Keratinocyte (primary cell): Measurements from ENCODE around the gene FBXW5. TPM values are rescaled to one million over a fixed set of nuclear protein-coding genes. Genes with fewer than 3 reads are reported as not detected.

Source experiments
- DNase-seq: peaks from one replicate; pipeline ENCODE4 v3.0.0-alpha.2; 2011; ENCODE audit warnings: low read depth, missing footprints, low spot score
- FAIRE-seq: peaks from 2 replicates; lab custom pipeline; 2011; peaks lifted over from hg19 to GRCh38; lab: Jason Lieb, UNC
- H2AFZ ChIP-seq: 2 replicates; pipeline ENCODE4 v1.6.0; 2012; ENCODE audit warnings: low read length, control low read depth, inconsistent platforms; ENCODE audit not compliant: control insufficient read depth
- H3K27ac ChIP-seq: 2 replicates; pipeline ENCODE4 v1.5.1; 2011; ENCODE audit warnings: low read length; ENCODE audit not compliant: control insufficient read depth, insufficient read depth
- H3K27me3 ChIP-seq: 3 replicates; pipeline ENCODE4 v1.6.0; 2011; ENCODE audit warnings: low read length; ENCODE audit not compliant: control insufficient read depth, insufficient read depth; ENCODE audit errors: extremely low read depth
- H3K36me3 ChIP-seq, 2 experiments: 2 replicates in 1 of 2; 3 replicates in 1 of 2; pipeline ENCODE4 v1.5.1; 2011; ENCODE audit warnings: low read length in 2 of 2, mild to moderate bottlenecking in 1 of 2; ENCODE audit not compliant: control insufficient read depth in 2 of 2, insufficient read depth in 2 of 2; ENCODE audit errors: extremely low read depth in 1 of 2
- H3K4me1 ChIP-seq: 3 replicates; pipeline ENCODE4 v1.5.1; 2011; ENCODE audit warnings: low read length; ENCODE audit not compliant: control insufficient read depth, insufficient read depth; ENCODE audit errors: extremely low read depth
- H3K4me2 ChIP-seq: 3 replicates; pipeline ENCODE4 v1.6.0; 2011; ENCODE audit warnings: low read depth, low read length; ENCODE audit not compliant: control insufficient read depth, insufficient read depth; ENCODE audit errors: extremely low read depth
- H3K4me3 ChIP-seq, 3 experiments: fragments of 200-600 bp in 1 of 3; sonication (generic) in 1 of 3; 2 replicates in 2 of 3; 3 replicates in 1 of 3; pipeline ENCODE4 v1.5.1; 2011 to 2016; ENCODE audit warnings: low read length in 3 of 3, mild to moderate bottlenecking in 3 of 3, control low read depth in 2 of 3, inconsistent platforms in 1 of 3, low read depth in 1 of 3, mixed read lengths in 1 of 3, mixed run types in 1 of 3, moderate library complexity in 1 of 3; ENCODE audit not compliant: control insufficient read depth in 2 of 3, insufficient read depth in 2 of 3; ENCODE audit errors: extremely low read depth in 1 of 3
- H3K79me2 ChIP-seq: 2 replicates; pipeline ENCODE4 v1.6.0; 2012; ENCODE audit warnings: low read length; ENCODE audit not compliant: control insufficient read depth, insufficient read depth
- H3K9ac ChIP-seq: 3 replicates; pipeline ENCODE4 v1.6.0; 2011; ENCODE audit warnings: low read length; ENCODE audit not compliant: control insufficient read depth, insufficient read depth; ENCODE audit errors: extremely low read depth
- H3K9me1 ChIP-seq: 3 replicates; pipeline ENCODE4 v1.6.0; 2011; ENCODE audit warnings: low read length; ENCODE audit not compliant: control insufficient read depth, insufficient read depth; ENCODE audit errors: extremely low read depth
- H3K9me3 ChIP-seq: 2 replicates; pipeline ENCODE4 v1.5.1; 2012; ENCODE audit warnings: low read depth, low read length; ENCODE audit not compliant: control insufficient read depth
- H4K20me1 ChIP-seq: 3 replicates; pipeline ENCODE4 v1.6.0; 2011; ENCODE audit warnings: low read length; ENCODE audit not compliant: control insufficient read depth, insufficient read depth; ENCODE audit errors: extremely low read depth
- CTCF ChIP-seq, 3 experiments: IDR thresholded peaks in 1 of 3; conservative IDR thresholded peaks in 1 of 3; optimal IDR thresholded peaks in 1 of 3; 2 replicates in 2 of 3; 3 replicates in 1 of 3; pipeline versions ENCODE3 to v1.5.1; 2011; ENCODE audit warnings: low read length in 3 of 3, mild to moderate bottlenecking in 3 of 3, moderate library complexity in 2 of 3, control low read depth in 1 of 3, inconsistent platforms in 1 of 3; ENCODE audit not compliant: insufficient read depth in 2 of 3; ENCODE audit errors: extremely low read depth in 1 of 3
- EZH2 ChIP-seq: IDR thresholded peaks from one replicate; pipeline ENCODE4 v1.6.1; 2012; ENCODE audit warnings: inconsistent platforms, mild to moderate bottlenecking, low read length, moderate library complexity
- dilution Hi-C: fragments of 300-500 bp; cut with MboI; formaldehyde crosslinking; loops from one replicate; pipeline ENCODE4 v1.7.0; 2020; ENCODE audit warnings: low sequenced_read_pairs; ENCODE audit not compliant: extremely low pct_ligation_motif_present
- polyA plus RNA-seq, 5 experiments: library from polyadenylated mRNA; depleted of rRNA in 3 of 5; stranded (reverse) in 3 of 5; stranded (forward) in 1 of 5; unstranded in 1 of 5; fragments of >200 nt; gene quantifications; 1 replicate in 1 of 5; 2 replicates in 3 of 5; 3 replicates in 1 of 5; pipeline versions ENCODE4 v1.2.1 to v1.2.3, GENCODE V29; 2011 to 2012; ENCODE audit warnings: missing spikeins in 2 of 5, low read depth in 1 of 5, low replicate concordance in 1 of 5

Gene FBXW5
- polyA plus RNA-seq, 1 donor (not counting 4 experiments of a cell fraction or from before 2014, with no cell fraction given): 23.0 TPM

GRCh38 chr9:136970361-136970760, 25.8 kb upstream of the FBXW5 start:
- TF ChIP-seq CTCF (optimal IDR thresholded peaks at IDR 0.05 in 1 of 3, IDR thresholded peaks at IDR 0.05 in 1 of 3, conservative IDR thresholded peaks at IDR 0.05 in 1 of 3; ENCODE audit: extremely low read depth in 1 of 3, insufficient read depth in 2 of 3, low read length in 3 of 3) (no peak), EZH2 (no peak)
- no peaks in the 10 kb centered on the region for H3K27me3 ChIP-seq
- H3K4me2 ChIP-seq: no peak overlapping the region
- H3K9me3 ChIP-seq: no peaks in the 10 kb centered on the region
- FAIRE-seq (no peak), DNase-seq (no peak)
- no peaks in the 10 kb centered on the region for H4K20me1 ChIP-seq
- no peaks in the 10 kb centered on the region for H3K36me3 ChIP-seq
- no peak overlapping the region for H3K9ac ChIP-seq
- dilution Hi-C loops: no loop called here
- H3K27ac ChIP-seq: no peak overlapping the region
- H3K4me1 ChIP-seq: peaks cover 7% of the 10 kb centered on the region
- no peaks in the 10 kb centered on the region for H3K79me2 ChIP-seq
- H3K9me1 ChIP-seq: no peaks in the 10 kb centered on the region
- H2AFZ ChIP-seq: no peak overlapping the region
- H3K4me3 ChIP-seq: no peak overlapping the region

GRCh38 chr9:136969774-136970173, 25.2 kb upstream of the FBXW5 start:
- H3K27ac ChIP-seq: no peak overlapping the region

More at GRCh38 chr9:136969774-136970173, 25.2 kb upstream of the FBXW5 start:
- Histone ChIP-seq H3K4me1 (peaks cover under 1% of the 10 kb centered on the region), H3K4me3 (no peak overlapping the region), H2AFZ (no peak overlapping the region), H3K9ac (no peak overlapping the region), H3K9me1 (no peaks in the 10 kb centered on the region), H3K79me2 (no peaks in the 10 kb centered on the region), H3K36me3 (no peaks in the 10 kb centered on the region), H3K9me3 (no peaks in the 10 kb centered on the region), H4K20me1 (no peaks in the 10 kb centered on the region), H3K27me3 (no peaks in the 10 kb centered on the region), H3K4me2 (no peak overlapping the region)
- FAIRE-seq: no peak
- dilution Hi-C loops: no loop called here
- TF ChIP-seq EZH2 (no peak), CTCF (optimal IDR thresholded peaks at IDR 0.05 in 1 of 3, IDR thresholded peaks at IDR 0.05 in 1 of 3, conservative IDR thresholded peaks at IDR 0.05 in 1 of 3; ENCODE audit: extremely low read depth in 1 of 3, insufficient read depth in 2 of 3, low read length in 3 of 3) (no peak)
- DNase-seq: no peak
